Osteoblast (primary cell): Measurements from ENCODE around the gene SELPLG. TPM values are rescaled to one million over a fixed set of nuclear protein-coding genes. Genes with fewer than 3 reads are reported as not detected.

Experiments used
- DNase-seq: peaks from one replicate; pipeline ENCODE4 v3.0.0; 2011; ENCODE audit warnings: low spot score, mixed read lengths; ENCODE audit not compliant: insufficient read length; ENCODE audit errors: missing footprints
- H2AFZ ChIP-seq: 2 replicates; pipeline ENCODE4 v1.6.0; 2011; ENCODE audit warnings: mild to moderate bottlenecking, low read length
- H3K27ac ChIP-seq: 2 replicates; pipeline ENCODE4 v1.5.1; 2011; ENCODE audit warnings: mild to moderate bottlenecking, low read depth, low read length, moderate library complexity
- H3K27me3 ChIP-seq: 2 replicates; pipeline ENCODE4 v1.6.0; 2012; ENCODE audit warnings: mild to moderate bottlenecking, control low read depth, inconsistent platforms, low read length, moderate library complexity; ENCODE audit not compliant: insufficient read depth
- H3K36me3 ChIP-seq: 2 replicates; pipeline ENCODE4 v1.5.1; 2011; ENCODE audit warnings: mild to moderate bottlenecking, low read length, control low read depth, moderate library complexity; ENCODE audit not compliant: insufficient read depth
- H3K4me1 ChIP-seq: 2 replicates; pipeline ENCODE4 v1.5.1; 2011; ENCODE audit warnings: mild to moderate bottlenecking, low read length, control low read depth, moderate library complexity; ENCODE audit not compliant: insufficient read depth
- H3K4me2 ChIP-seq: 2 replicates; pipeline ENCODE4 v1.6.0; 2011; ENCODE audit warnings: mild to moderate bottlenecking, low read length; ENCODE audit not compliant: insufficient read depth
- H3K4me3 ChIP-seq: fragments of 200-600 bp; sonication (generic); 3 replicates; pipeline ENCODE4 v1.5.1; 2012; ENCODE audit warnings: mild to moderate bottlenecking, low read length, inconsistent platforms; ENCODE audit not compliant: insufficient read depth
- H3K79me2 ChIP-seq: 2 replicates; pipeline ENCODE4 v1.6.0; 2012; ENCODE audit warnings: mild to moderate bottlenecking, low read length, control low read depth, inconsistent platforms; ENCODE audit not compliant: insufficient read depth
- H3K9me3 ChIP-seq: 2 replicates; pipeline ENCODE4 v1.5.1; 2011; ENCODE audit warnings: low read depth, low read length, control low read depth
- H4K20me1 ChIP-seq: 2 replicates; pipeline ENCODE4 v1.6.0; 2012; ENCODE audit warnings: mild to moderate bottlenecking, low read length, control low read depth; ENCODE audit not compliant: insufficient read depth
- CTCF ChIP-seq: IDR thresholded peaks from 2 replicates; pipeline ENCODE4 v1.5.1; 2011; ENCODE audit warnings: mild to moderate bottlenecking, low read depth, low read length, moderate library complexity; ENCODE audit errors: extremely low read depth
- total RNA-seq: library from RNA; depleted of rRNA; stranded (reverse); fragments of >200 nt; gene quantifications from 2 replicates; pipeline ENCODE4 v1.2.3, GENCODE V29; 2012

Gene SELPLG
- 1.1 and 1.2 TPM in 2 replicates for total RNA-seq

- Histone ChIP-seq H3K79me2 (no peaks in the 10 kb centered on the region), H3K36me3 (no peaks in the 10 kb centered on the region), H3K27me3 (no peaks in the 10 kb centered on the region), H3K9me3 (no peaks in the 10 kb centered on the region), H3K4me2 (peak within 1 kb of the TSS; percentile 7), H3K27ac (no peak within 1 kb of the TSS), H4K20me1 (peaks cover 4% of the 10 kb centered on the region), H3K4me1 (peaks cover 46% of the 10 kb centered on the region), H3K4me3 (no peak within 1 kb of the TSS), H2AFZ (no peak within 1 kb of the TSS)
- no peak for TF ChIP-seq CTCF
- DNase-seq: no peak
Observed at GRCh38 chr12:108633534-108634248, at the start of gene SELPLG. Gene SELPLG, minus strand, starts transcription at chr12:108633894. Its CDS starts 9,587 bp downstream, at chr12:108624307.

- Histone ChIP-seq H3K27ac (peak overlapping the region; percentile 5), H3K79me2 (peaks cover 98% of the 10 kb centered on the region), H3K4me2 (no peak overlapping the region), H4K20me1 (peaks cover 36% of the 10 kb centered on the region), H3K4me3 (no peak overlapping the region), H2AFZ (no peak overlapping the region), H3K4me1 (peaks cover 25% of the 10 kb centered on the region), H3K27me3 (no peaks in the 10 kb centered on the region), H3K36me3 (peaks cover 34% of the 10 kb centered on the region), H3K9me3 (no peaks in the 10 kb centered on the region)
- no peak for DNase-seq
- no peak for TF ChIP-seq CTCF
Observed at GRCh38 chr12:108681317-108681716, 47.6 kb upstream of the SELPLG start.

- no peak overlapping the region for H3K4me3 ChIP-seq
- H4K20me1 ChIP-seq: peaks cover 25% of the 10 kb centered on the region
- H3K9me3 ChIP-seq: no peaks in the 10 kb centered on the region
- H3K79me2 ChIP-seq: peaks cover 97% of the 10 kb centered on the region
- no peak overlapping the region for H3K27ac ChIP-seq
- no peak for TF ChIP-seq CTCF
- peaks cover 47% of the 10 kb centered on the region for H3K36me3 ChIP-seq
- no peaks in the 10 kb centered on the region for H3K27me3 ChIP-seq
- H3K4me2 ChIP-seq: no peak overlapping the region
- H3K4me1 ChIP-seq: peaks cover 7% of the 10 kb centered on the region
- DNase-seq: no peak
- no peak overlapping the region for H2AFZ ChIP-seq
Observed at GRCh38 chr12:108679106-108679681, 45.5 kb upstream of the SELPLG start.

- no peak for TF ChIP-seq CTCF
- H3K4me1 ChIP-seq: no peaks in the 10 kb centered on the region
- no peak overlapping the region for H3K4me2 ChIP-seq
- H3K4me3 ChIP-seq: no peak overlapping the region
- DNase-seq: no peak
- H4K20me1 ChIP-seq: peaks cover 19% of the 10 kb centered on the region
- peaks cover 53% of the 10 kb centered on the region for H3K36me3 ChIP-seq
- H3K79me2 ChIP-seq: peaks cover 96% of the 10 kb centered on the region
- no peak overlapping the region for H2AFZ ChIP-seq
- no peaks in the 10 kb centered on the region for H3K27me3 ChIP-seq
- no peaks in the 10 kb centered on the region for H3K9me3 ChIP-seq
- peak overlapping the region; percentile 5 for H3K27ac ChIP-seq
Observed at GRCh38 chr12:108678104-108678730, 44.5 kb upstream of the SELPLG start.
